ENCODE measurements around the gene NCF4. TPM values are rescaled to one million over a fixed set of nuclear protein-coding genes. Genes with fewer than 3 reads are reported as not detected.
A peak's percentile ranks its signal among the peaks of the same experiment; 100 is the strongest.

NCF4 gene
- total RNA-seq, 2 donors from 2014 or later: 4.4 to 8.5 TPM

DNA sequence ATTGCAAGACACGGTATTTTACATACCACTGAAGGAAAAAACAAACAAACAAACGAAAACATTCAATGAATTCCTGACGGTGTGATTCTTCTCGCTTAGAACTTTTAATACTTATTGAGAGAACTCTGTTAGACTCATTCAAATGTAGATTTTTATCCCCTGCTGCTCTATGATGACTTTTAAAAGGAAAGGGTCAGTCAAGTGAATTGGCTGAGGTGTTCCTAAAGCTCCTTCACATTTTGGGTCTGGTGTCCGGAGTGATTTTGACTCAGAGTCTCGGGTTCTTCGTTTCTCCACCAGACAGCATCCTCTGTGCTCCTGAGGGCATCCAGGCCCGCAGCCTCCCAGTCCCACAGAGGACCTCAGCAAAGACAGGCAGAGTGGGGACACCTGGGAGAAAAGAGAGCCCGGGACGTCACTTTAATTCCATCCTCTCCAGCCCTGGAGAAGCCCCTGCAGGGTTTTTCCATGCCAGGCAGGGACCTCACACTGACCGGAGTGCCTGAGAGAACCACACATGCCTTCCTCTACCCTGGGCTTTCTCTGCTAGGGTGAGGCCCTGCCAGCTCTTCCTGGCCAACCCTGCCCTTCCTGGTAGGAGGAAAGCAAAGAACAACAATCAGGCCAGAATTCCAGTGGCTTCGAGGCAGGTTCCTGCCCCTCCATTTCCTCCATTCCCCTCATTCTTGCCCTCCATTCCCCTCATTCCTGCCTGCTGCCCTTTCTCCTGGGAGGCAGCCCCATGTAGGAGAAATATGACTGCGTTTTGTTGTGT lies 51.3 kb downstream of the NCF4 start:
- Histone ChIP-seq H3K4me1 (no peaks in the 10 kb centered on the region), H3K27me3 (no peaks in the 10 kb centered on the region), H3K36me3 (no peaks in the 10 kb centered on the region), H3K9me3 (no peaks in the 10 kb centered on the region), H3K4me3 (no peak overlapping the region), H3K27ac (no peak overlapping the region), H3K9ac (ENCODE audit: low read depth in 2 of 2, low read length in 2 of 2) (no peak overlapping the region)
- no peak for TF ChIP-seq CTCF (IDR thresholded peaks at IDR 0.05)
- intact Hi-C loops (cut with DNase I): no loop called here
- DNase-seq: no peak

- intact Hi-C loops (cut with DNase I): no loop called here
- peak overlapping the region; percentile 33 for H3K27ac ChIP-seq
- H3K36me3 ChIP-seq: no peaks in the 10 kb centered on the region
- no peak overlapping the region for H3K4me3 ChIP-seq
- no peaks in the 10 kb centered on the region for H3K4me1 ChIP-seq
- DNase-seq: no peak
- H3K9me3 ChIP-seq: no peaks in the 10 kb centered on the region
- peak overlapping the region in 1 of 2 donors; percentile 12 for H3K9ac ChIP-seq (ENCODE audit: low read depth in 2 of 2, low read length in 2 of 2)
- no peaks in the 10 kb centered on the region for H3K27me3 ChIP-seq
- TF ChIP-seq CTCF (IDR thresholded peaks at IDR 0.05): no peak
These were observed 52.1 kb downstream of the NCF4 start for GRCh38 chr22:36912694-36913426.

- intact Hi-C loops (cut with DNase I): no loop called here
- Histone ChIP-seq H3K4me1 (no peaks in the 10 kb centered on the region), H3K4me3 (peak within 1 kb of the TSS; percentile 19), H3K9ac (ENCODE audit: low read depth in 2 of 2, low read length in 2 of 2) (peak within 1 kb of the TSS; percentile 12 to 15), H3K9me3 (no peaks in the 10 kb centered on the region), H3K27me3 (no peaks in the 10 kb centered on the region), H3K27ac (peak within 1 kb of the TSS; percentile 33), H3K36me3 (no peaks in the 10 kb centered on the region)
- DNase-seq: peak; percentile 32
- no peak for TF ChIP-seq CTCF (IDR thresholded peaks at IDR 0.05)
These were observed 52.9 kb downstream of the NCF4 start, which contains the start of gene CSF2RB for GRCh38 chr22:36913427-36914389. Gene CSF2RB, plus strand, starts transcription at chr22:36913628. Its CDS starts 8,580 bp downstream, at chr22:36922208.

DNA sequence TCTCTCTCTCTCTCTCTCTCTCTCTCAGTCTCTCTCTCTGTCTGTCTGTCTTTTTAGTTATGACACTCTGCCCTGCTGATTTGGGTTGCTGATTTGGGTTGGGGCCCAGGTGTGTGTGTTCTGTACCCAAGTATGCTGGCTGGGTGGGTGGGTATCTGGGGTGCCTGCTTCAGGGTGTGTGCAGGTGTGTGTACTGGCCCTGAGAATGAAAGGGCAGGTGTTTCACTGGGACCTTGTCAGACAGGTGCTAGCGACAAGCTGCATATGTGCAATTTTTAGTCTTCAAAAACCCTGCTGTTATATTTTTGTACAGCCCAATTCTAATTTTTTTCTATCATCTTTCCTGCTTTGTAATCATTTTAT lies 53.6 kb downstream of the NCF4 start:
- H3K9ac ChIP-seq (ENCODE audit: low read depth in 2 of 2, low read length in 2 of 2): no peak overlapping the region
- no peaks in the 10 kb centered on the region for H3K9me3 ChIP-seq
- H3K36me3 ChIP-seq: no peaks in the 10 kb centered on the region
- no peaks in the 10 kb centered on the region for H3K4me1 ChIP-seq
- no peak for DNase-seq
- TF ChIP-seq CTCF (IDR thresholded peaks at IDR 0.05): no peak
- peak overlapping the region; percentile 33 for H3K27ac ChIP-seq
- H3K4me3 ChIP-seq: peak overlapping the region; percentile 19
- H3K27me3 ChIP-seq: no peaks in the 10 kb centered on the region
- intact Hi-C loops (cut with DNase I): no loop called here

DNA sequence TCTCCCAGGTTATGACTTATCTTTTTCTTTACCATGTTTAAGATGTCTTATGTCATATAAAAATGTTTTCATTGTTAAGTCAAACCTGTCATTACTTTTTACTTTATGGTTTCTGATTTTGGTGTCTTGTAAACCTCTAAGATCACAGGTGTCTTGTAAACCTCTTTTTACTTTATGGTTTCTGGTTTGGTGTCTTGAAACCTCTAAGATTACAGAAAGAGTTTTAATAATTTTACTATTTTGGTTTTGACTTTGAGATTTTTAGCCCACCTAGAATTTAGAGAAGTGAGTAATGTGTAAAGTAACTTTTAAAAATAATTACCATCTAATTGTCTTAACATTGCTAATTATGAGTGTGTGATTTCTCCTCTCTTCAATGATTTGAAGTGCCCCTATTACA lies 55.2 kb downstream of the NCF4 start:
- Histone ChIP-seq H3K36me3 (no peaks in the 10 kb centered on the region), H3K4me3 (no peak overlapping the region), H3K9me3 (no peaks in the 10 kb centered on the region), H3K27me3 (no peaks in the 10 kb centered on the region), H3K9ac (ENCODE audit: low read depth in 2 of 2, low read length in 2 of 2) (no peak overlapping the region), H3K27ac (no peak overlapping the region), H3K4me1 (no peaks in the 10 kb centered on the region)
- intact Hi-C loops (cut with DNase I): no loop called here
- no peak for TF ChIP-seq CTCF (IDR thresholded peaks at IDR 0.05)
- no peak for DNase-seq

Measured in colonic mucosa (tissue), 4 donors.